ENCODE measurements around the gene PRR9.
"Not testable (repeated sequence)": the region's sequence is repeated elsewhere in the genome, so short reads cannot be mapped to it uniquely, and the experiment has no call there.

The PRR9 gene

DNA sequence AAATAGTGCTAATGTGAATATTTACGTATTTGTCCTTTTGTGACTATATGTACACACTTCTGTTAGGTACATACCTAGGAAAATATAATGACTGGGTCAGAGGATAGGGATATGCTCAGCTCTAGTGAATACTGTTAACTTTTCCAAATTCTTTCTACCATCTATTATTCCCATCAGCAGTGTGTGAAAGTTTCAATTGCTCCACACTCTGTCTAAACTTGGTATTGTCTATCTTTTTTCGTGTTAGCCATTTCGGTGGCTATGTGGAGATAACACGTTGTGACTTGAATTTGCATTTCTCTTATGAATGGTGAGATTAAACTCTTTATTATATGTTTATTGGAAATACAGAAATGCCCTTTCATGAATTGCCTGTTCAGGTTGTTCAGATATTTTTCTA is 36.8 kb upstream of the PRR9 start:
- Histone ChIP-seq H3K79me2 (ENCODE audit: insufficient read depth, low read length) (no peaks in the 10 kb centered on the region), H3K4me2 (ENCODE audit: insufficient read depth, low read length) (no peak overlapping the region), H3K9me3 (ENCODE audit: insufficient read depth, low read length, severe bottlenecking) (no peaks in the 10 kb centered on the region), H3K27me3 (ENCODE audit: insufficient read depth, low read length, poor library complexity) (peaks cover 3% of the 10 kb centered on the region), H3K27ac (ENCODE audit: low read length) (no peak overlapping the region), H3K36me3 (ENCODE audit: insufficient read depth, low read length) (no peaks in the 10 kb centered on the region), H3K4me1 (ENCODE audit: insufficient read depth, low read length) (no peaks in the 10 kb centered on the region), H3K9ac (ENCODE audit: low read depth, low read length) (no peak overlapping the region), H4K20me1 (ENCODE audit: insufficient read depth, low read length) (no peaks in the 10 kb centered on the region), H2AFZ (ENCODE audit: low read depth, low read length) (no peak overlapping the region), H3K4me3 (ENCODE audit: low read depth in 1 of 2, low read length in 2 of 2) (no peak overlapping the region)
- DNase-seq = no peak
- ATAC-seq (ENCODE audit: insufficient read depth, low read depth) = no peak
- TF ChIP-seq CTCF (IDR thresholded peaks at IDR 0.05; ENCODE audit: borderline replicate concordance, extremely low read depth, low read length, poor library complexity, severe bottlenecking) (no peak), EZH2 (IDR thresholded peaks at IDR 0.05; ENCODE audit: borderline replicate concordance, low read depth, low read length, severe bottlenecking) (no peak)

- not testable (repeated sequence) for H2AFZ ChIP-seq (ENCODE audit: low read depth, low read length); H3K4me1 ChIP-seq (ENCODE audit: insufficient read depth, low read length); H3K9ac ChIP-seq (ENCODE audit: low read depth, low read length); H3K36me3 ChIP-seq (ENCODE audit: insufficient read depth, low read length); H3K4me2 ChIP-seq (ENCODE audit: insufficient read depth, low read length); H3K27ac ChIP-seq (ENCODE audit: low read length); H3K4me3 ChIP-seq (ENCODE audit: low read depth in 1 of 2, low read length in 2 of 2); H3K79me2 ChIP-seq (ENCODE audit: insufficient read depth, low read length); H4K20me1 ChIP-seq (ENCODE audit: insufficient read depth, low read length); DNase-seq; H3K9me3 ChIP-seq (ENCODE audit: insufficient read depth, low read length, severe bottlenecking); ATAC-seq (ENCODE audit: insufficient read depth, low read depth)
- peaks cover 23% of the 10 kb centered on the region for H3K27me3 ChIP-seq (ENCODE audit: insufficient read depth, low read length, poor library complexity)
Observed at GRCh38 chr1:153188301-153188700, 29.1 kb upstream of the PRR9 start.

DNA sequence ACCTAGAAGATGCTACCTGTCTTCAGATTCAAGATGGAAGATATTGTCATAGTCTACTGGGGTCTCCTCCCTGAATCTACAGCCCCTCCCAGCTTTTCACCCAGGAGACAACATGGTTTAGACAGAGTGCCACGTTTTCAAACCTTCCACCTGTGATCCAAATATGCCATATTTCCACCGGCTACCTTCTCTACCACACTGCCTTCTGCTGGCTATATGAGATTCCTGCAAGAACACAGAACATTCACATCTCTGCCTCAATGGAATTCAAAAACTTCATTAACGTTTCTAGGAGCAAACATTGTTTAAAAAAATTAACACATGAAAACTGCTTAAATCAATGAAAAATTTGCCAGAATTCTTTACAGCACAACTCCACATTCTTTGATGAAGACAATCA is 27.0 kb upstream of the PRR9 start:
- H3K9ac ChIP-seq (ENCODE audit: low read depth, low read length) = no peak overlapping the region
- H4K20me1 ChIP-seq (ENCODE audit: insufficient read depth, low read length) = no peaks in the 10 kb centered on the region
- no peaks in the 10 kb centered on the region for H3K4me1 ChIP-seq (ENCODE audit: insufficient read depth, low read length)
- no peak for DNase-seq
- H3K4me2 ChIP-seq (ENCODE audit: insufficient read depth, low read length) = no peak overlapping the region
- H3K27ac ChIP-seq (ENCODE audit: low read length) = no peak overlapping the region
- no peaks in the 10 kb centered on the region for H3K36me3 ChIP-seq (ENCODE audit: insufficient read depth, low read length)
- no peak overlapping the region for H2AFZ ChIP-seq (ENCODE audit: low read depth, low read length)
- no peak overlapping the region for H3K4me3 ChIP-seq (ENCODE audit: low read depth in 1 of 2, low read length in 2 of 2)
- H3K79me2 ChIP-seq (ENCODE audit: insufficient read depth, low read length) = no peaks in the 10 kb centered on the region
- ATAC-seq (ENCODE audit: insufficient read depth, low read depth) = no peak
- TF ChIP-seq CTCF (IDR thresholded peaks at IDR 0.05; ENCODE audit: borderline replicate concordance, extremely low read depth, low read length, poor library complexity, severe bottlenecking) (peak; percentile 36), EZH2 (IDR thresholded peaks at IDR 0.05; ENCODE audit: borderline replicate concordance, low read depth, low read length, severe bottlenecking) (no peak)
- H3K9me3 ChIP-seq (ENCODE audit: insufficient read depth, low read length, severe bottlenecking) = no peaks in the 10 kb centered on the region
- peaks cover 31% of the 10 kb centered on the region for H3K27me3 ChIP-seq (ENCODE audit: insufficient read depth, low read length, poor library complexity)

DNA sequence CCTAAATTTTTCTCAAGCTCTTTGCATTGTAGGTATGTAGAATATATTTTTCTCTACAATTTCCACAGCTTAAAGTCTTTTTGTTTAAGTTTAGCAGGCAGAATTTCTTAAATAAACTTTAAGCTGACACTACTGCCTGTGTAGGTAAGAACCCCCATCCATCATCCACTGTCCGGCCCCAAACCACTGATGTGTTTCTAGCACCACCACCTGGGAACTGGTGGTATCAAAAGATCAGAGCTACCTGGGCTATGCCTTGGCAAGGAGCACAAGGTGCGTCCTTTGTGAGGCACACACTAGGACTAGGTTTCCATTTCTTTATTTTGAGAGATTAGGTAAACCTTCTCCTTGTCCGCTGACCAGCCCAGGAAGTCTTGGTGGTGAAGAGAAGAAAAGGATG is 24.7 kb upstream of the PRR9 start:
- H3K9ac ChIP-seq (ENCODE audit: low read depth, low read length) = no peak overlapping the region
- no peak overlapping the region for H2AFZ ChIP-seq (ENCODE audit: low read depth, low read length)
- no peak overlapping the region for H3K4me2 ChIP-seq (ENCODE audit: insufficient read depth, low read length)
- no peak overlapping the region for H3K4me3 ChIP-seq (ENCODE audit: low read depth in 1 of 2, low read length in 2 of 2)
- peaks cover 35% of the 10 kb centered on the region for H3K27me3 ChIP-seq (ENCODE audit: insufficient read depth, low read length, poor library complexity)
- ATAC-seq (ENCODE audit: insufficient read depth, low read depth) (no peak), DNase-seq (no peak)
- no peaks in the 10 kb centered on the region for H4K20me1 ChIP-seq (ENCODE audit: insufficient read depth, low read length)
- TF ChIP-seq EZH2 (IDR thresholded peaks at IDR 0.05; ENCODE audit: borderline replicate concordance, low read depth, low read length, severe bottlenecking) = no peak
- TF ChIP-seq CTCF (IDR thresholded peaks at IDR 0.05; ENCODE audit: borderline replicate concordance, extremely low read depth, low read length, poor library complexity, severe bottlenecking) = peak; percentile 45
- no peaks in the 10 kb centered on the region for H3K4me1 ChIP-seq (ENCODE audit: insufficient read depth, low read length)
- no peaks in the 10 kb centered on the region for H3K36me3 ChIP-seq (ENCODE audit: insufficient read depth, low read length)
- no peaks in the 10 kb centered on the region for H3K9me3 ChIP-seq (ENCODE audit: insufficient read depth, low read length, severe bottlenecking)
- H3K79me2 ChIP-seq (ENCODE audit: insufficient read depth, low read length) = no peaks in the 10 kb centered on the region
- no peak overlapping the region for H3K27ac ChIP-seq (ENCODE audit: low read length)

Data from DND-41 (cell line).